ENCODE data around the gene APAF1. TPM values are rescaled to one million over a fixed set of nuclear protein-coding genes. Genes with fewer than 3 reads are reported as not detected.

APAF1 gene
- total RNA-seq, 1 donor from 2014 or later = 14.6 TPM

DNA sequence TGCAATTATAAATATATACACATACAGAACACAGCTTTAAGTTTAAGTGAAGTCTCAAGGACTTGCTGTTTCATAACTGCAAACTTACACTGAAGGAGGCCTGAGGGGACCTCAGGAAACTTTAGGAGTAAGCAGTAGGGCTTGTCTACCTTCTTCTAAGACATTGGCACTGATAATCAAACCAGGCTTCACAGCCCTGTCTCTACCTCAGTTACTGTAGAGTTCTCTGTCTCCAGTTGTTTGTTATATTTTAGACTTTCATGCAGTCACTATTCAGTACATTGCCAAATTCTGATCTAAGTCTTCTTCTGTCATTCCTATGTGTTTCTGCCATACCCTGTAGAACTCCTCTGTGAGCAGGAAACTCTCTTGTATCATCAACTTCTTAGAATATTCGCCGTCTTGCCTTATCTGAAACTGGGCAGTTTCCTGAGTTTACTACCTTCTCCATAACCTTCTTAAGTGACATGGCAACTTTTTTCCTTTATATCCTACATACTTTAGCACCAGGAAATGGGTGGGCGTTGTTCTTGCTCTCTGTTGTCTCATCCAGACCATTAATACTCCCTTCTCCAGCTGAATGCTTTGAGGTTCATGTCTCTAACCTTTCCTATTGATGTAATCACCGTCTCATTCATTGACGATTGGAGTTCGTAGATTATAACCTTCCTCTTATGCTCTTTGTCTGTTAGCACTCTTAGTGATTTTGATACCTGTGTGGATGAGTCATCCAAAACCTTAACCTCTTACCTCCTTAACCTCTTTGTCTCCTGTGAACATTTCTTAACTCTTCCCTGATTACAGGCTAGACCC, 11.4 kb downstream of the APAF1 start:
- DNase-seq (ENCODE audit: low spot score) = no peak

DNA sequence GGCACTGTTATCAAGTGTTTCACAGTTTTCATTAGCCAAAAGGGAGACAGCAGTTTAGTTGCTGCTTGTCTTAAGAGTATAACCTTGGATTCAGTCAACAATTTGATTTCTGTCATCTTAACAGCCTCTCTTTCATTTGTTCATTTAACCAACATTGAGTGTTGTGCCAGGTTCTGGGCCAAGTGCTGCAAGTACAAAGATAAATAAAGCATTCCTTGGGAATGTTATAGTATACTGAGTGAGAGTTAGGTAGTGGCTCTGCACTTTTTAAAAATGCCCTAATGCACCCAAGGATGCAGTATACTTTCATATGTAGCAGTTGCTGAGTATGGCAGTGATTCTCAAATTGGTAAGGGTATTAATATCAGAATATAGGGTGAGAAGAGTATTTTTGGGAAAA, 15.4 kb downstream of the APAF1 start:
- no peak for DNase-seq (ENCODE audit: low spot score)

DNA sequence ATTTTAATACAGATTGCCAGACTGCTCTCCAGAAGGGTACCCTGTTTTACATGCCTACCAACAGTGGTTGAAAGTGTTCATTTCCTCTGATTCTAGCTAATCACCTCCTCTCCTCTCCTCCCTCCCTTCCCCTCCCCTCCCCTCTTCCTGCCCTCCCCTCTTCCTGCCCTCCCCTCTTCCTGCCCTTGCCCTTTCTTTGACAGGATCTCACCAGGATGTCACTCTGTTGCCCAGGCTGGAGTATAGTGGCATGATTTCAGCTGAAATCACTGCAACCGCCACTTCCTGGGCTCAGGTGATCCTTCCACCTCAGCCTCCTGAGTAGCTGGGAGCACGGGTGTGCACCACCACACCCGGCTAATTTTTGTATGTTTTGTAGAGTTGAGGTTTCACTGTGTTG, 24.7 kb downstream of the APAF1 start:
- no peak for DNase-seq (ENCODE audit: low spot score)

DNA sequence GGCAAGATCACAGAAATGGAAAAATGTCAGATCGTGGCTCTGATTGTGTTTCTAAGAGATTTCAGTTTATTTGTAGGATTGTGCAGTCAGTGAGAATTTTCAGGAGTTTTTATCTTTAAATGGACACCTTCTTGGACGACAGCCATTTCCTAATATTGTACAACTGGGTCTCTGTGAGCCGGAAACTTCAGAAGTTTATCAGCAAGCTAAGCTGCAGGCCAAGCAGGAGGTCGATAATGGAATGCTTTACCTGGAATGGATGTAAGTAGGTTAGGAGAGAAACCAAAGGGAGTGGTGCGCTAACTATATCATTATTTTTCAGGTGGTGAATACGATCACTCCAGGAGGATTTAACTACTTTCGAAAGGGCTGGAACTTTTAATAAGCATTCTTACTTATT, 26.4 kb downstream of the APAF1 start:
- no peak for DNase-seq (ENCODE audit: low spot score)

DNA sequence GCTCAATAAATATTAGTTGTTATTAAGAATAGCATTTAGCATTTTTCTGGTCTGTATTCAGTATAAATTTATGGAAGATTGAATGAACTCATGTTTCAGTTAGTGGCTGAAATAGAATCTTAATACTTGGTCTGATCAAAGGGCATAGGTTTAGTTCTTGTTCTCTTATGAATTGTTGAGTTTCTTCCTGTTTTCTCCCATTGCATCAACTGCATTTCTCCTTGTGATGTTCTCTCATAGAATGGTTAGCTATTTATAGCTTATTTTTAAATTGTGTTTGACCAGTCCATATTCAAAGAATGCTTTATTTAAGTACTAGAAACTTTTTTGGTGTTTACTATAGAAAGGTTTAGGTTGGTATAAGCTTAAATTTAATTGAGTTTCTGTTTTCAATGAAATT, 29.8 kb downstream of the APAF1 start:
- no peak for DNase-seq (ENCODE audit: low spot score)

DNA sequence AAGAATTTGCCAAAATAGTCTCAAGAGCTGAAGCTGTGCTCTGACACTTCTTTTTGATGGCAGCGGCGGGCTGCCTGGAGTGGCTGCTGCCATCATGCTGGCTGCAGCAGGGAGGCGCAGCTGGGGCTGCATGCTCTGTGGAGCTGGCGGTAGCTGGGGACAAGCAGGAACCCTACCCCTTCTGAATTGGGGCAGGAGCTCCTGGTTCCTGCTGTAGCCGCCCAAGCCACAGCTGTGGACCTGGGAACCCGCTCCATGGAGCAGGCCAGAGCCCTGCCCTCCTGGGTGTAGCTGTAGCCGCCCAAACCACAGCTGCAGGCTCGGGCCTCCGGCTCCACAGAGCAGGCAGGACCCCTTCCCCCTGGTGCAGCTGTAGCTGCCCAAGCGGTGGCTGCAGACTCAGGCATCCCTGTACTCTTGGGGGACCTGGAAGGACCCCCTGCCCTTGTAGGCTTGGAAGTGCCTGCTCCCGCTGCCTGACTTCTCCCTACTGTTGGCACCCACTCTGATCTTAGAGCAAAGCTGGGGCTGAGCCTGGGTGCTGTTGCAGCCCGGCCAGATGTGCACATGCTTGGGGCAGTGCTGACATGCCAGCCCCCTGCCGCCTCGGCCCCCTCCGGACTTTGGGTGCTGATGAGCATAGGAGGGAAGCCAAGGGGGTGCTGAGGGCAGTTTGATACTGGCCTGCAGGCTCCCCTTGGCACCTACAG, 33.3 kb downstream of the APAF1 start:
- no peak for DNase-seq (ENCODE audit: low spot score)

DNA sequence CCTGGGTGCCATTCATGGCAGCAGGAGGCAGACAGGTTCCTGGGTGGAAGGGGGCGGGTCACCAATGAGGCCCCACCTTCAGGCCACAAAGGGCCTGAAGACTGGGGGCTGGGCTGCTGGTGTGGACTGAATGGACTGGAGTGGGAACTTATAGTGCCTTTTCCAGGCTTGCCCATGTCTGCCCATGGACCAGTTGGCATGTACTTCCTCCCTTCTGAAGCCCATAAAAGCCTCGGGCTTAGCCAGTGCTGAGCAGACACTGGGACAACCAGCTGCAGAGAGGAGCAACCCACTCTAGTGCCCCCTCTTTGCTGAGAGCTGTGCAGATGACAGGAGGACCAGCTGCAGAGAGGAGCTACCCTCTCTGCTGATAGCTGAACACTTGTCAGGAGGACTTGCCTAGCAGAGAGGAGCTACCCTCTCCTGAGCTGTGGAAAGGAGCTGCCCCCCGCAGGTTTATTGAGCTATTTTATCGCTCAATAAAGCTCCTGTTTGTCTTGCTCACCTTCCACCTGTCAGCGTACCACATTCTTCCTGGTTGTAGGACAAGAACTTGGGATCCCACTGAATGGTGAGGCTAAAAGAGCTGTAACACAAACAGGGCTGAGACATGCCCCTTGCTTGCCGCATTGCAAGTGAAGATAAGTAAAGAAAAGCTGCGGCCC, 34.0 kb downstream of the APAF1 start:
- no peak for DNase-seq (ENCODE audit: low spot score)

DNA sequence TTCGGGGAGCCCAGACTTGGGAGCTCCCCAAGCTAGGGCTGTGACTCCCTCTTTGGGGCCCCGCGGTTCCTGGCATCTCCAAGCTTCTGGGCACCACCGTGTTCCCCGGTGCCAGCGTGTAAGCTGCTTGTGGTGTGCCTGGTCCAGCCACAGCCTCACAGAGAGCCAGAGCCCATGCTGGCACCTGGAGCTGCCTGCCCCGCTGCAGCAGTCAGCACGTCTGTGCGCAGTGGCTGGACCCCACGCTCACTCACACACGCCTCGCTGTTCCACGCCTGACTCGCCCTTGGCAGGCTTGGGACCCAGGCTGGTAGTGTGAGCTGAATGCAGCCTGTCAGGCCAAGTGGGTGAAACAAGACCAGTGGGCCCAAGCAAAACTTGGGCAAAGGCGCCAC, 34.5 kb downstream of the APAF1 start:
- no peak for DNase-seq (ENCODE audit: low spot score)

DNA sequence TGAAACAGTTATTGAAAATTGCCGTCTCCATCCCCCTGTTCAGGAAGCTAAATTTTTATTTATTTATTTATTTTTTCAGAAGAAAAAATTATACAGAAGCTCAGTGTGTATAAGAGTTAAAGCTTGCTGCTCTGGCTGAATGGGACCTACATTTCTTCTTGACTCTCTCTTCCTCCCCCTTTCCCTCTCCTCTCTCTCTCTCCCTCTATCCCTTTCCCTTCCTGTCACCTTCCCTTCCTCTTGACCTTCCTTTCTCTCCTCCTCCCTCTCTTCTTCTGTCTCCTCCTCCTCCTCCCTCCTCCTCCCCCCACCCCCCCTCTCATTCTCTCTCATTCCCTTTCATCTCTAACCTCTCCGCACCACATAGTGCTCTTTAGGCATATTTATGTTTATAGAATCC, 39.1 kb downstream of the APAF1 start:
- no peak for DNase-seq (ENCODE audit: low spot score)

DNA sequence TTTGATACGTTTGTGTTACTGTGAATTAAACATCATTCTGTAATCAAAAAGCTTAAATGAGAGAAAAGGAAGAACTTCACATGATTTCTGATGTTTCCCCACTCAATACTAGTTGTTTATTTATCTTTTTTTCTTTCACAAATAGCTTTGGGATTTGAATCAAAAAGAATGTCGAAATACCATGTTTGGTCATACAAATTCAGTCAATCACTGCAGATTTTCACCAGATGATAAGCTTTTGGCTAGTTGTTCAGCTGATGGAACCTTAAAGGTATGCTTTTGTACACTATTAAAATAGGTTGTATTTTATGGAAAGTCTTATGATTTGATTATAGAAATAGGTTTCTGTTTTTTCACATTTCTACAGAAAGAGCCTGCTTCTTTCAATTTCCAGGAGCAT, 41.5 kb downstream of the APAF1 start:
- no peak for DNase-seq (ENCODE audit: low spot score)

DNA sequence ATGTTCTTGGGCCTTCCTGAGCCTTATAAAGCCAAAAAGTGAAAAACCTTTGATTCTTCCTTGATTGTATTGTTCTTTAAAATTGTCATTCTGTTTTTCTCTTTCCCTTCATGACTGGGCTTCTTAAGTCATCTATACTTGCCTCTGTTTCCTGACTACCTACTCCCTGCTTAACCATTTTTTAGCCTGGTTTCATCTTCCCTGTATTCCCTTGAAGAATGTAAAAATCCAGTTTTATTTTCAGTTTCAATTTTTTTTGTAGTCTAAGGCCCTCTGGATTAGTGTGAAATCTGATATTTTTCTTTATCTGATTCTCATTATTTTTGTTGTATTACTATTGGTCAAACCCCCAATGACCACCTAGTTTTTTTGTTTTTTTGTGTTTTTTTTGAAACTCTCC, 46.3 kb downstream of the APAF1 start:
- DNase-seq (ENCODE audit: low spot score) = no peak

DNA sequence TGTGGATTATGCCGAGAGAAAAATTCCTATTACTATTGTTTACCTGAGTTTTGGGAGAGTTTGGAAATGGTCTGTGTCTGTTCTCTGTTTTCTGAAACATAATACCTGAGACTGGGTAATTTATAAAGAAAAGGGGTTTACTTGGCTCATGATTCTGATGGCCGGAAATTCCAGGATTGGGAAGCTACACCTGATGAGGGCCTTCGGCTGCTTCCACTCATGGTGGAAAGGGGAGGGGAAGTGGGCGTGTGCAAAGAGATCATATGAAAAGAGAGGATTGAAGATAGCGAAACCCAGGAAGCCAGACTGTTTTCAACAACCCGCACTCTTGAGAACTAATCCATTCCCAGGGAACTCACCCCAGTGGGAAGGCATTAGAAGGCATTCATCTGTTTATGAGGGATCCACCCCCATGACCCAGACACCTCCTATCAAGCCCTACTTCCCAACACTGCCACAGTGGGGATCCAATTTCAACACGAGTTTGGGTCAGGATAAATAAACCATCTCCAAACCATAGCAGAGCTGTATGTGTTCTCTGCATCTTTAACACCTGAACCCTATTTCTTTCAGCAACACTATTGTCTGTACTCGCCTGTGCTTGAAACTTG, 51.1 kb downstream of the APAF1 start:
- DNase-seq (ENCODE audit: low spot score) = no peak

DNA sequence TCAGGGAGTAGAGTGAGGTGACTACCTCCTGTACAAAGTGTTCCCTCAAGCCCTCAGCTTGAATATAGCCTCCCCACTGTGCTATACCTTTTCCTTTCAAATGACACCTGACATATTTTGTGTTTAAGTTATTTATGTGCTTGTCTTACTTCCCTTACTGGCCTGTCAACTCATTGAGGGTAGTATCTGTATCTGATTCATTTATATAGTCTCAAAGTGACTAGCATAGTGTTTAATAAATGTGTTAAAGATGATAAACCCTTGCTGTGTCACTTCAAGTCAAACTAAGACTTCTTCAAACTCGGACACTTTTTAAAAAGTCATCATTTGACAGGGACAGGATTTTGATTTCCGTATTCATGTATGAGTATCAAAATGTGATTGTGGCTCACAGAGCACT, 52.1 kb downstream of the APAF1 start:
- DNase-seq (ENCODE audit: low spot score) = no peak

DNA sequence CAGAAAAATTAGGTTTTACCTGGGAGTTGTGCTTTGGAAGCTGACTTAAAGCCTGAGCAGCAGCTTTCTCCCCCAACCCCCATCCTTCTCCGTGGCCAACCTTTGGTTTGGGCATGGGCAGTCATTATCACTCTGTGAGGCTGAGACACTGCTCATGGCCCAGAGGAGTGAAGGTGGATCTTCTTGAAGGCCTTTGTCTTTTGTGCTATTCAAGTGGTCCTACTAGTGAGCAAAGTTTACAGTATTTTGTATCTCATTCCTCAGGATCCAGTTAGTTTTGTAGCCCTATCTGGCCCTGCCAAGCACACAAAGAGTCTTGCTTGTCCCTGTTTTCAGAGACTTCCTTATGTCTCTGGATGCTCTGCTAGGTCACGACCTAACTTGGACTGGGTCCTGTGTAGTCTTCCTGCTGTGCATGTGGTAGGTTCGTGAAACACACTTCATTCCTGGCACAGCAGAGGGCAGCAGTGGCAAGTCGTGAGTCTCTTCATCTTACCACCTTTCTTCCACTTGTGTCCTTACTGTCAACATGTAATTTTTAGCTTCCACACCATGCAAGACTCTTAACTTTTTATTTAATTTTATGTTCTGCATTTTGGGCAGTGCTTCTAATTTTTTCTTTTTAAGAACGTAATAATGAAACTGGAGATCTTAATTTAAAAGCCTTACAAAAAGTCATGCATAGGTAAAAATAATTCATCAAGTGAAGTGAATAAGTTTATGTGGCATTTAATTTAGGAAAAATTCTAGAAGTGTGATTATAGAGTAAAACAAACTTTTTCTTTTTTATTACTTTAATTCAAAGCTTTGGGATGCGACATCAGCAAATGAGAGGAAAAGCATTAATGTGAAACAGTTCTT, 53.7 kb downstream of the APAF1 start:
- DNase-seq (ENCODE audit: low spot score) = no peak

DNA sequence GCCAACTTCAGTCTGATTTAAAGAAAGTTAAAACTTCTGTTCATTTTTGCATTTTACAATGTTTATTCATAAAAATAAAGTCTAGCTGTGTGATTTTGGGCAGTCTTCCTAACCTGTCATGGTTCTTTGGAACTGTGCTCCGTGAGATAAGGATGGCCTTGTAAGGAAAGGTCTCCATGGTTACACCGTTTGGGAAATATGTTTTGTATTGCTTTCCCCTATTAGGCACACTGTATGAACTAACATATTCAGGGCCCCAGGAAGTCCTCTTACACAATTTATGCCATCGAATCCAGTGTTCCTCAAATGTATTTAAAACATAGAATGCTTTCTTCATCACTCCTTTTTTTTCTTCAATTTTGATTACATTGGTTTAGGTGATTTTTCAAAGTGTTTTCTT, 54.5 kb downstream of the APAF1 start:
- DNase-seq (ENCODE audit: low spot score) = no peak

DNA sequence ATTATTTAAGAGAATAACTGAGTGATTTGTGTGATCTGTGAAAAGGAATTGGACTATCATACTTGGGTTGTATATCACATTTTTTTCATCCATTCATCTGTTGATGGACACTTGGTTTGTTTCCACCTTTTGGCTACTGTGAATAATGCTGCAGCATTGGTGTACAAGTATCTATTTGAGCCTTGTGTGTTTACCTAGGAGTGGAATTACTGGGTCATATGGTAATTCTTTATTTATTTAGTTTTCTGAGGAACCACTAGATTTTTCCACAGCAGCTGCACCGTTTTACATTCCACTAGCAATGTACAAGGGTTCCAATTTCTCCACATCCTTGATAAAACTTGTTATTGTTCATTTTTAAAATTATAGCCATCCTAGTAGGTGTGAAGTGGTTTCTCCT, 56.1 kb downstream of the APAF1 start:
- DNase-seq (ENCODE audit: low spot score) = no peak

DNA sequence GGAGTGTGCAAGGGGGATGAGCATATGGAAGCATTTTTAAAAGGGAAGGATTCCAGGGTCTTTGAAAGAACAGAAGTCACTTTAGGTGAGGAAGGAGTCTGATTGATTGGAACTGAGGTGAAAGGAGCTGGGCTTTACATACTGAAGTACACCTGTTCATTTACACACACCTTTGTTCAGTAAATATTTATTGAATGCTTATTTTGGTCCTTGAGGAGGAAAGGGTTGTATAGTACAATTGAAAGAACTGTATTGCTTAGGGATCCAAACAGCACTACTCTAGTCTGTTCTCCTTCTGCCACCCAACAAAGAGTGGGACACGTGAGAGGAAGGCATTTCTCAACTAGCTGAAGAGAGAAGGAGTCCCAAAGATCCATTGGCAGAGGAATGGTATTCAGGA, 63.9 kb downstream of the APAF1 start:
- DNase-seq (ENCODE audit: low spot score) = no peak

DNA sequence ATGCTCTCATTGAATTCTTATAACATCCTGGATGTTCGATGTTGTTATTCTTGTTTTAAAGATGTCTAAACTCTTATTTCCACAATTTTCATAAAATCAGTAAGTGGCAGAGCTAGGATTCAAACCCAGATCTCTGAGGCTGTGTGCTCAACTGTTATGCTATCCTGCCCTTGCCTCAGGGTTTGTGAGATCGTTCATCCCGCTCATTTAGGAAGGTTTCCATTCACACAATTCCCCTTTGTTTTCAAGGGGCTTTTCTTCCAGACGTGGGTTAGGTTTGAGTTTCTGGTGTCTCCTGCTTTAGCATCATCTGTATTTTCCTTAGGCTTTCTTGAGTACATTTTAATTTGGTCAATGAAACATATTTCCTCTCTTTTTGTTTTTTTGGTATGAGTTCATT, 69.3 kb downstream of the APAF1 start:
- no peak for DNase-seq (ENCODE audit: low spot score)

DNA sequence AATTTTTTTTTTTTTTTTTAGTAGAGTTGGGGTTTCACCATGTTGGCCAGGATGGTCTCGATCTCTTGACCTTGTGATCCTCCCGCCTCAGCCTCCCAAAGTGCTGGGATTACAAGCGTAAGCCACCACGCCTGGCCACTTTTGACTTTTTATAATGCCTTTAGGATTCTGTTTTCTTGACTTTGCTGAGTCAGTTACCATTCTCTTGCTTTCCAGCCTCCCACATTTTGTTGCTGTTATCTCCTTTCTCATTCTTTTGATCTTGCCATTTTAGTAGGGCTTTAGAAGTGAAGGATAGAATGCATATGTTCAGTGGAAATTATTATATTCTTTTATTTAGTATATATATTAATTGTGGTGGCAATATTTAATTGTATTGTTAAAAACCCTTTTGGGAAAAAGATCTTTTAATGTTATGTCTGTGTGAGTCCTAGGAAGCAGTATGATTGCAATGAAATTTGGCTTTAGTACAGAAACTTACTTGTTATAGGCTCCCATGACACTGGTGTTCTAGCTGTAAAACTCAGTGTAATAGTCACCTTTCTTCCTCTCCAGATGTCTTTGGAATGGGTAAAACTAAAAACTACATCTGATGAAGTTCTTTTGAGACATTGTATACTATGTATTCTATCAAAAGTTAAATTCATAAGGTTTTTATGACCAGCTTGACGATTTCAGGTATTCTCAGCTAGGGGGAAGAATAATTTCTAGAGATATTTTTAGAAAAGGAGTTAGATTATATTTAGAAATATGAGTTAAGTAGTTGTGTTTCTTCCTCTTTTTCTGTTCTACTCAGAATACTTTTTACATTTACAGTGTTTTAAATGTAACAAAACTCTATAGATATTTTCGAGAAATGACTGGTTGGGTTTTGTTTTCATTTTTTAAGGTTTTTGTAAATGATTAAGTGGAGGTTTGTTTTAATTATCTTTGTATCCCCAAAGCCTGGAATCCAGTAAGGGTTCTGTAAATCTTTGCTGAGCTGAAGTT, 74.7 kb downstream of the APAF1 start:
- no peak for DNase-seq (ENCODE audit: low spot score)

DNA sequence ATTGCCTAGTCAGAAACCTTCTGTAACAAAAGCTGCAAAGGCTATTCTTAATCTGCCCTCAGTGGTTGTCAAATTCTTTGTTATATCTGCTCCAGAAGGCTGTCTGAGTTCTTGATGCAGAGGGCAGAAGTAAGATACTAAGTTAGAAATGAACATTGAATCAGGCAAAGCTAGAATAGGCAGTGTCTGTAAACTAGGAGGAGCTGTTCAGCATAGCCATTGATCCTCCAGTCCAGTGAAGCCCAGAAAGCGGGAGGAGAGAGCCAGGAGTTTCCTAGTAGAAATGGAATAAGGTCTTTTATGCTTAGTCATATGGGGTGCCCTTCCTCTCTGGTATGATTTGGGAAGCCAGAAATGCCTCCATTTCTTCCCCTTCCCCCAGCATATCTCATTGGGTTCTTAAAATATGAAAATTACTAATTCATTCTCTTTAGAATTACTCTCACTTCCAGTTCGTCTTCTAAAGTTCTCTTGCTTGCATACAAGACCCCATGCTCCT, 76.2 kb downstream of the APAF1 start:
- DNase-seq (ENCODE audit: low spot score) = no peak
